ENCODE data around the gene VSTM2B.

Gene VSTM2B

GRCh38 chr19:29548483-29549085 lies 22.8 kb downstream of the VSTM2B start:
- WGBS, 2 donors (ENCODE audit: extremely low coverage in 2 of 2, insufficient read length in 2 of 2, insufficient replicate concordance in 1 of 2), result no CpG with 5 or more reads among the region's 9 CpGs
- Histone ChIP-seq H3K9ac (ENCODE audit: low read depth, low read length, poor library complexity) (no peak overlapping the region), H2BK15ac (ENCODE audit: low read length) (peak overlapping the region; percentile 24), H4K91ac (ENCODE audit: low read depth, low read length, poor library complexity) (no peak overlapping the region), H3K4me2 (ENCODE audit: insufficient read depth, low read length, poor library complexity, severe bottlenecking) (no peak overlapping the region), H3K4me3 (ENCODE audit: low read length in 2 of 2) (no peak overlapping the region), H4K8ac (ENCODE audit: low read depth, low read length) (no peak overlapping the region), H3K36me3 (replicated peaks in 1 of 2; ENCODE audit: control insufficient read depth in 2 of 2, insufficient read depth in 2 of 2, low read length in 2 of 2) (no peaks in the 10 kb centered on the region), H3K79me1 (ENCODE audit: low read depth, low read length) (peaks cover 2% of the 10 kb centered on the region), H3K23ac (ENCODE audit: low read depth, low read length, poor library complexity) (peak overlapping the region; percentile 21), H3K18ac (ENCODE audit: low read length) (peak overlapping the region; percentile 78), H2AK5ac (ENCODE audit: low read depth, low read length) (peak overlapping the region; percentile 66), H2AFZ (ENCODE audit: low read length) (no peak overlapping the region), H2BK120ac (ENCODE audit: low read depth, low read length) (no peak overlapping the region), H2BK5ac (ENCODE audit: low read length) (no peak overlapping the region), H3K14ac (ENCODE audit: low read length) (peak overlapping the region; percentile 43), H3K4ac (ENCODE audit: low read length) (peak overlapping the region; percentile 61), H3K4me1 (ENCODE audit: control insufficient read depth in 2 of 2, insufficient read depth in 1 of 2, low read depth in 1 of 2, low read length in 2 of 2) (no peaks in the 10 kb centered on the region), H2BK12ac (ENCODE audit: low read length) (no peak overlapping the region), H3K27me3 (ENCODE audit: control insufficient read depth in 3 of 3, insufficient read depth in 3 of 3, low read depth in 1 of 3, low read length in 3 of 3) (peaks cover 0 to 10% (median 0%) of the 10 kb centered on the region in 3 experiments), H3K9me3 (replicated peaks in 1 of 2; ENCODE audit: control insufficient read depth in 2 of 2, insufficient read depth in 1 of 2, low read depth in 1 of 2, low read length in 2 of 2) (peaks cover 0 to 1% of the 10 kb centered on the region in 2 donors), H3K27ac (replicated peaks; ENCODE audit: low read length) (no peak overlapping the region)
- DNase-seq (ENCODE audit: low spot score), result no peak

- no peak overlapping the region for H3K14ac ChIP-seq (ENCODE audit: low read length)
- no peak overlapping the region for H3K23ac ChIP-seq (ENCODE audit: low read depth, low read length, poor library complexity)
- H3K9ac ChIP-seq (ENCODE audit: low read depth, low read length, poor library complexity), result no peak overlapping the region
- no peak overlapping the region for H2BK12ac ChIP-seq (ENCODE audit: low read length)
- no peak overlapping the region for H3K4me2 ChIP-seq (ENCODE audit: insufficient read depth, low read length, poor library complexity, severe bottlenecking)
- H3K4me3 ChIP-seq (ENCODE audit: low read length in 2 of 2), result no peak overlapping the region
- H2BK120ac ChIP-seq (ENCODE audit: low read depth, low read length), result no peak overlapping the region
- no peak overlapping the region for H2AFZ ChIP-seq (ENCODE audit: low read length)
- no peak for DNase-seq (ENCODE audit: low spot score)
- no peak overlapping the region for H3K18ac ChIP-seq (ENCODE audit: low read length)
- H3K4me1 ChIP-seq (ENCODE audit: control insufficient read depth in 2 of 2, insufficient read depth in 1 of 2, low read depth in 1 of 2, low read length in 2 of 2), result no peaks in the 10 kb centered on the region
- H3K79me1 ChIP-seq (ENCODE audit: low read depth, low read length), result peaks cover 2% of the 10 kb centered on the region
- no peak overlapping the region for H2BK5ac ChIP-seq (ENCODE audit: low read length)
- no peak overlapping the region for H4K91ac ChIP-seq (ENCODE audit: low read depth, low read length, poor library complexity)
- H2BK15ac ChIP-seq (ENCODE audit: low read length), result no peak overlapping the region
- no peaks in the 10 kb centered on the region for H3K36me3 ChIP-seq (replicated peaks in 1 of 2; ENCODE audit: control insufficient read depth in 2 of 2, insufficient read depth in 2 of 2, low read length in 2 of 2)
- no peak overlapping the region for H3K4ac ChIP-seq (ENCODE audit: low read length)
- no peak overlapping the region for H4K8ac ChIP-seq (ENCODE audit: low read depth, low read length)
- peaks cover 0 to 1% of the 10 kb centered on the region in 2 donors for H3K9me3 ChIP-seq (replicated peaks in 1 of 2; ENCODE audit: control insufficient read depth in 2 of 2, insufficient read depth in 1 of 2, low read depth in 1 of 2, low read length in 2 of 2)
- WGBS, 2 donors (ENCODE audit: extremely low coverage in 2 of 2, insufficient read length in 2 of 2, insufficient replicate concordance in 1 of 2), result no CpG with 5 or more reads among the region's 9 CpGs
- H2AK5ac ChIP-seq (ENCODE audit: low read depth, low read length), result peak overlapping the region; percentile 10
- H3K27ac ChIP-seq (replicated peaks; ENCODE audit: low read length), result no peak overlapping the region
- peaks cover 0 to 10% (median 0%) of the 10 kb centered on the region in 3 experiments for H3K27me3 ChIP-seq (ENCODE audit: control insufficient read depth in 3 of 3, insufficient read depth in 3 of 3, low read depth in 1 of 3, low read length in 3 of 3)
Measured at GRCh38 chr19:29549105-29550070, 23.6 kb downstream of the VSTM2B start.

DNA sequence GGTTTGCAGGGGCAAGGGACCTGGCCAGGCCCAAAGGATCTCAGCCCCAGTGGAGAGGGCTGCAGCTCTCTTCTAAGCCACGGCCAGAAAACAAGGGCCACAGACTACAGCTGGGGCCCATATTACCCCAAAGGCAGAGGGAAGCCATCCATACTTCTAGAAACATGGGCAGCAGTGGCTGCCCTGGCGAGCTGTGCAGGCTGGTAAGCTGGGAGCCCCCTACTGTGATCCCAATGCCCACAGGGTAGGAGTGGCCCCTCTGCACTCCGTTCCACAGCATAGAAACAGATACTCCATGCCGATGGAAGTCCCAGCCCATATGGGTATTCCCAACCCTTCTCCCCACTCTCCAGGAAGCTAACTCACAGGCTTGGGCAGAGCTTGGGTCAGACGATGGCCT lies 25.1 kb downstream of the VSTM2B start:
- H3K9me3 ChIP-seq (replicated peaks in 1 of 2; ENCODE audit: control insufficient read depth in 2 of 2, insufficient read depth in 1 of 2, low read depth in 1 of 2, low read length in 2 of 2), result peaks cover 0 to 1% of the 10 kb centered on the region in 2 donors
- no peak overlapping the region for H2AFZ ChIP-seq (ENCODE audit: low read length)
- no peaks in the 10 kb centered on the region for H3K4me1 ChIP-seq (ENCODE audit: control insufficient read depth in 2 of 2, insufficient read depth in 1 of 2, low read depth in 1 of 2, low read length in 2 of 2)
- H3K23ac ChIP-seq (ENCODE audit: low read depth, low read length, poor library complexity), result no peak overlapping the region
- WGBS, 2 donors (ENCODE audit: extremely low coverage in 2 of 2, insufficient read length in 2 of 2, insufficient replicate concordance in 1 of 2), result no CpG with 5 or more reads among the region's 5 CpGs
- H3K27me3 ChIP-seq (ENCODE audit: control insufficient read depth in 3 of 3, insufficient read depth in 3 of 3, low read depth in 1 of 3, low read length in 3 of 3), result peaks cover 0 to 10% (median 0%) of the 10 kb centered on the region in 3 experiments
- no peak overlapping the region for H4K8ac ChIP-seq (ENCODE audit: low read depth, low read length)
- H3K4me3 ChIP-seq (ENCODE audit: low read length in 2 of 2), result no peak overlapping the region
- H2BK120ac ChIP-seq (ENCODE audit: low read depth, low read length), result no peak overlapping the region
- H3K18ac ChIP-seq (ENCODE audit: low read length), result no peak overlapping the region
- no peak overlapping the region for H4K91ac ChIP-seq (ENCODE audit: low read depth, low read length, poor library complexity)
- DNase-seq (ENCODE audit: low spot score), result no peak
- no peak overlapping the region for H2BK5ac ChIP-seq (ENCODE audit: low read length)
- H3K14ac ChIP-seq (ENCODE audit: low read length), result no peak overlapping the region
- H3K36me3 ChIP-seq (replicated peaks in 1 of 2; ENCODE audit: control insufficient read depth in 2 of 2, insufficient read depth in 2 of 2, low read length in 2 of 2), result no peaks in the 10 kb centered on the region
- H2BK12ac ChIP-seq (ENCODE audit: low read length), result no peak overlapping the region
- no peak overlapping the region for H2AK5ac ChIP-seq (ENCODE audit: low read depth, low read length)
- no peak overlapping the region for H3K27ac ChIP-seq (replicated peaks; ENCODE audit: low read length)
- no peak overlapping the region for H3K4me2 ChIP-seq (ENCODE audit: insufficient read depth, low read length, poor library complexity, severe bottlenecking)
- no peak overlapping the region for H2BK15ac ChIP-seq (ENCODE audit: low read length)
- no peak overlapping the region for H3K4ac ChIP-seq (ENCODE audit: low read length)
- H3K79me1 ChIP-seq (ENCODE audit: low read depth, low read length), result peaks cover 2% of the 10 kb centered on the region
- no peak overlapping the region for H3K9ac ChIP-seq (ENCODE audit: low read depth, low read length, poor library complexity)

DNA sequence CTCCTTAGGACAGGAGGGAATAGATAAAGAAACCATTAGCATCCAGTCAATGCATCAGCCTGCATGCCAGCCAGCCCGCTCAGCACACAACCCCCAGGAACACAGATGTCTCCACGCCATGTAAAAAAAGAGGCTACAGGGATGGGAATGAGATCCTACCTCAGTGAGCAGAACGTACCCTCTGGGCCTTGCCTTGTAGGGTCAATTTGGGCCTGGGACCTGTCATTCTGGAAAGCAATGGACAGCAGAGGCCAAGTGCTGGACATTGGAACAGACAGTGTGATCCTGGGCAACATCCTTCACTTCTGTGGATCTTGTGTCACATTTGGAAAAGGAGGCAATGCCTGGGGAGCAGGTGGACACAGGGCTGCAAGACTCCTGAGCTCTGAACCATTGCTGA lies 26.0 kb downstream of the VSTM2B start:
- no CpG with 5 or more reads among the region's 3 CpGs for WGBS, 2 donors (ENCODE audit: extremely low coverage in 2 of 2, insufficient read length in 2 of 2, insufficient replicate concordance in 1 of 2)
- peaks cover 0 to 1% of the 10 kb centered on the region in 2 donors for H3K9me3 ChIP-seq (replicated peaks in 1 of 2; ENCODE audit: control insufficient read depth in 2 of 2, insufficient read depth in 1 of 2, low read depth in 1 of 2, low read length in 2 of 2)
- no peak overlapping the region for H4K91ac ChIP-seq (ENCODE audit: low read depth, low read length, poor library complexity)

More for the DNA sequence above, 26.0 kb downstream of the VSTM2B start:
- Histone ChIP-seq H2AFZ (ENCODE audit: low read length) (no peak overlapping the region), H3K14ac (ENCODE audit: low read length) (no peak overlapping the region), H2BK120ac (ENCODE audit: low read depth, low read length) (no peak overlapping the region), H3K36me3 (replicated peaks in 1 of 2; ENCODE audit: control insufficient read depth in 2 of 2, insufficient read depth in 2 of 2, low read length in 2 of 2) (no peaks in the 10 kb centered on the region), H3K4me1 (ENCODE audit: control insufficient read depth in 2 of 2, insufficient read depth in 1 of 2, low read depth in 1 of 2, low read length in 2 of 2) (no peaks in the 10 kb centered on the region), H3K4me2 (ENCODE audit: insufficient read depth, low read length, poor library complexity, severe bottlenecking) (no peak overlapping the region), H3K9ac (ENCODE audit: low read depth, low read length, poor library complexity) (no peak overlapping the region), H3K27me3 (ENCODE audit: control insufficient read depth in 3 of 3, insufficient read depth in 3 of 3, low read depth in 1 of 3, low read length in 3 of 3) (peaks cover 0 to 7% (median 0%) of the 10 kb centered on the region in 3 experiments), H3K18ac (ENCODE audit: low read length) (no peak overlapping the region), H3K4me3 (ENCODE audit: low read length in 2 of 2) (no peak overlapping the region), H2AK5ac (ENCODE audit: low read depth, low read length) (no peak overlapping the region), H4K8ac (ENCODE audit: low read depth, low read length) (no peak overlapping the region), H3K4ac (ENCODE audit: low read length) (no peak overlapping the region), H2BK12ac (ENCODE audit: low read length) (no peak overlapping the region), H3K27ac (replicated peaks; ENCODE audit: low read length) (no peak overlapping the region), H2BK15ac (ENCODE audit: low read length) (no peak overlapping the region), H3K79me1 (ENCODE audit: low read depth, low read length) (peaks cover 2% of the 10 kb centered on the region), H2BK5ac (ENCODE audit: low read length) (no peak overlapping the region), H3K23ac (ENCODE audit: low read depth, low read length, poor library complexity) (no peak overlapping the region)
- no peak for DNase-seq (ENCODE audit: low spot score)

Measured in neuronal stem cell (in vitro differentiated cells).